ENCODE data around the gene CARMIL3. TPM values are rescaled to one million over a fixed set of nuclear protein-coding genes. Genes with fewer than 3 reads are reported as not detected.

Gene CARMIL3
- total and polyA plus RNA-seq, 2 experiments from 2014 or later = 3.7 to 11.8 TPM

- Mint-ChIP-seq H3K9me3 (no peaks in the 10 kb centered on the region; the same call in 2 of the 3 replicates), H3K27me3 (ENCODE audit: insufficient read depth, low read depth, poor library complexity) (peaks cover 2% of the 10 kb centered on the region), H3K36me3 (ENCODE audit: low read depth) (peaks cover 6% of the 10 kb centered on the region; the same call in 2 of the 3 replicates), H3K4me1 (peaks cover 7% of the 10 kb centered on the region; the same call in 1 of the 3 replicates), H3K27ac (no peak overlapping the region), H3K4me3 (no peak overlapping the region)
- Histone ChIP-seq H3K9me2 (ENCODE audit: insufficient read depth) (no peaks in the 10 kb centered on the region), H3K36me3 (ENCODE audit: insufficient read depth) (no peaks in the 10 kb centered on the region), H3K27me3 (ENCODE audit: insufficient read depth) (no peaks in the 10 kb centered on the region), H3K4me2 (no peak overlapping the region), H2AFZ (no peak overlapping the region), H3K4me3 (no peak overlapping the region), H3K27ac (ENCODE audit: low read depth) (no peak overlapping the region), H3K4me1 (ENCODE audit: insufficient read depth) (no peaks in the 10 kb centered on the region), H3F3A (replicated peaks; ENCODE audit: low read depth) (no peaks in the 10 kb centered on the region), H4K20me1 (replicated peaks; ENCODE audit: insufficient read depth) (no peaks in the 10 kb centered on the region), H3K79me2 (replicated peaks; ENCODE audit: insufficient read depth) (no peaks in the 10 kb centered on the region)
- ATAC-seq = no peak
- DNase-seq (ENCODE audit: low spot score) = no peak
- TF ChIP-seq ETS1 (IDR thresholded peaks at IDR 0.05) (no peak), ZNF462 (CRISPR knock-in tag; IDR thresholded peaks at IDR 0.05) (no peak), NANOG (IDR thresholded peaks at IDR 0.05; ENCODE audit: borderline replicate concordance) (no peak), POLR2AphosphoS5 (IDR thresholded peaks at IDR 0.05; ENCODE audit: low read depth) (no peak), ZNF331 (CRISPR knock-in tag; IDR thresholded peaks at IDR 0.05; ENCODE audit: low read depth) (no peak), ZNF114 (CRISPR knock-in tag; IDR thresholded peaks at IDR 0.05) (no peak), EZH2 (IDR thresholded peaks at IDR 0.05; ENCODE audit: low read depth, unreplicated experiment) (no peak)
Measured at GRCh38 chr14:24064091-24064795, 12.4 kb downstream of the CARMIL3 start.
